GM19023 (cell line): ENCODE data around the gene KIAA0930.
"Not testable (repeated sequence)": the region's sequence is repeated elsewhere in the genome, so short reads cannot be mapped to it uniquely, and the experiment has no call there.

ENCODE experiments used
- ATAC-seq: cut with Tn5 transposase; IDR thresholded peaks from one replicate; pipeline ENCODE4 v1.9.1; 2021; ENCODE audit warnings: mild to moderate bottlenecking, moderate library complexity; ENCODE audit not compliant: unreplicated experiment

KIAA0930 gene

DNA sequence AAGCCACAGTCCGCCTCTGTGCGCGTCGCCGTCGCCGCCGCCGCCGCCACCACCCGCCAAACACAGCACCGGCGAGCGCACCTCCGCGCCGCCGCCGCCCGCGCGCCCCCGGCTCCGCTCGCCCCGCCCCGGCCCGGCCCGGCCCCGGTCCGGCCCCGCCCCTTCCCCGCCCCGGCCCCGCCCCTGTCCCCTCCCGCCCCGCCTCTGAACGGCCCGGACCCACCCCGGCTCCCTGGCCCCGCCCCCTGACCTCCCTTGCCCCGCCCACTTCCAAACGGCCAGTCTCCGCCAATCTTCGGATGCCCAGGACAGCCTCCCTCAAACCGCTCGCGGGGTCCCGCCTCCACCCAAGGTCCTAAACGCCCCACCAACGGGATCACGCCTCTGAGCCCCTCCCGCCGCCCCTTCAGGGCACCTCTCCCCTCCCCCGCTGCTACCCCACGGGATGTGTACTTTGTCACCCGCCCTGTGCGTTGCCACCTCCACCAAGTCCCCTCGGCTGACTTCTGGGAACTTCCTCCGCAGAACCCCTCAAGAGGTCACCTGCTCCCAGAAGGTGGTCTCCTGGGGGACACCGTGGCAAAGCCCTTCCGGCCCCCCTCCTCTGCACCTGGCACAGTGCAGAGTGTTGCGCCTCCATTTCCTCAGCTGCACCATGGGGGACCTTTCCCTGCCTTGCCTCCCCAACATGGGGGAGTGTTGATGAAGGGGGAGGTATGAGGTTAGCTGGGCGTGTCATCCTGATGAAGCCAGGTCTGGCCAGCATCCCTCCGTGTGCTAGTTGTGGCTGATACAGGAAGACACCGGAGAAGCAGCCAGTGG lies at the start of gene KIAA0930:
Gene KIAA0930, minus strand, starts transcription at position 85 of the 822 bp plus-strand sequence. CDS start 191 bp downstream, outside the sequence.
- no peak for ATAC-seq

GRCh38 chr22:45286854-45287551 lies 46.3 kb upstream of the KIAA0930 start:
- ATAC-seq, result no peak

DNA sequence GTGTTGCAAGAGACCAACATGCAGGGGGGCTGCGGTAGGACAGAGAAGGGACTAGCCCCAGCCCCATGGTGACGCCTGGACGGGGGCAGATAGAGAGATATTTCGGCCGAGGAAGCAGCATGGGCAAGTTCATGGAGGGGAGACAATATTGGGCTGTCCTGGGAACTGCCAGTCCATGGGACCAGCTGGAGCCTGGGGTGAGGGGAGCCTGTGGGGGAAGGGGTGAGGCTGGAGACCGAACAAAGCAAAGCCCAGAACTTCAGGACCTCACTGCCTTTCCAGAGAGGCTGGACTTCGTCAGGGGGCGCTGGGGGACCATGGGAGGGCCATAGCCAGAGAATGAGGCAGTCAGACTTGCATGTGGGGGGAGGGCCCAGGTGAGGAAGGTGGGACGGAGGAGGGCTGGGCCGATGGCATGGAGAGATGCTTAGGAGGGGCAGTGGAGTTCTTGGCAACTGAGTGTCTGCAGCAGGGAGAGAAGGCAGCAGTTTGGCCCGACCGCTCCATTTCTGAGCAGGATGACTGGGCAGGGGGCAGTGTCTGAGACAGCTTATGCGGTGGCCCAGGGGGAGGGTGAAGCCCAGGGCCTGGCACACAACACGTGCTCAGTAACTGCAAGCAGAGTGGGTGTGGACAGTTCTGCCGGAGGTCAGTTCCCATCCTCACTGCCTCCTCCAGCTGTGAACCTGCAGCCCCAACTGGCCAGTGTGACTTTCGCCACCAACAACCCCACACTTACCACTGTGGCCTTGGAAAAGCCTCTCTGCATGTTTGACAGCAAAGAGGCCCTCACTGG lies 44.8 kb upstream of the KIAA0930 start:
- no peak for ATAC-seq

DNA sequence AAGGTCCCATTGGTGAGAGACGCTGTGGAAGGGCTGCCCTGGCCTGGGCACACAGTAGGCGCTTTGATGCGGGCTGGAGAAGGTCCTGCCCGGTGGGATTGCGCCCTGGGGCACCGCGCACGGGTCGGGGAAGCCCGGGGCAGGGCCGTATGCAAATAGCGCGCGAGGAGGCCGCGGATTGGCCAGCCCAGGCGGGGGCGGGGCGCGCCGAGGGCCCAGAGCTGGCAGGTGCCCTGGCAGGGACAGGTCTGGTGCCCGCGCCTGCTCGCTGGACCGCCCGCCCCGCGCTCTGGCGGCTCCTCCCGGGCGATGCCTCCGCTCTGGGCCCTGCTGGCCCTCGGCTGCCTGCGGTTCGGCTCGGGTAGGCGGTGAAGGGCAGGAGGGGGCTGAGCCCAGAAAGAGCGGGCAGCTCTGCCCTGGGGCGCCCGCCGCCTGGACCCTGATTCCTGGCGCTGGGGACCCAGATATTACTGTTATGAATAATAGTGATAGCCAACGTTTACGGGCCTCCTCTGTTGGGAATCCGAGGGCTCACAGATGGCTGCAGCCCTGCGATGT lies 44.1 kb upstream of the KIAA0930 start, which contains the start of gene UPK3A:
Gene UPK3A, plus strand, starts transcription at position 245 of the 558 bp plus-strand sequence. Its CDS starts 65 bp downstream, at position 310.
- ATAC-seq, result no peak

DNA sequence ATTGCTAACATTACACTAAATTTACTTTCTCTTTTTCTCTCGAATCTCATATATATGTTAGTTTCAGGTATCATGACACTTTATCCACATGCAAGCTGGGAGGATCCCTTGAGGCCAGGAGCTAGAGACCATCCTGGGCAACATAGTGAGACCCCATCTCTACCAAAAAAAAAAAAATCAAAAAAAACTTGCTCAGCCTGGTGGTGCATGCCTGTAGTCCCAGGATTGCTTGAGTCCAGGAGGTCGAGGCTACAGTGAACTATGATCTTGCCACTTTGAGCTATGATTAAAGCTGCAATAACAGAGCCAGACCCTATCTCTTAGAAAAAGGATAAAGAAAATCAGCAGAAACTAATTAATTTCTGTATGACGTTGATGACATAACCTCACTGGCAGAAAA lies 40.3 kb upstream of the KIAA0930 start:
- ATAC-seq, result no peak

- no peak for ATAC-seq
Observed at GRCh38 chr22:45280587-45280980, 39.9 kb upstream of the KIAA0930 start.

GRCh38 chr22:45278125-45278524 lies 37.4 kb upstream of the KIAA0930 start:
- ATAC-seq, result no peak

- not testable (repeated sequence) for ATAC-seq
Observed at GRCh38 chr22:45277720-45278119, 37.0 kb upstream of the KIAA0930 start.

- ATAC-seq, result no peak
Observed at GRCh38 chr22:45276507-45277105, 35.9 kb upstream of the KIAA0930 start.

DNA sequence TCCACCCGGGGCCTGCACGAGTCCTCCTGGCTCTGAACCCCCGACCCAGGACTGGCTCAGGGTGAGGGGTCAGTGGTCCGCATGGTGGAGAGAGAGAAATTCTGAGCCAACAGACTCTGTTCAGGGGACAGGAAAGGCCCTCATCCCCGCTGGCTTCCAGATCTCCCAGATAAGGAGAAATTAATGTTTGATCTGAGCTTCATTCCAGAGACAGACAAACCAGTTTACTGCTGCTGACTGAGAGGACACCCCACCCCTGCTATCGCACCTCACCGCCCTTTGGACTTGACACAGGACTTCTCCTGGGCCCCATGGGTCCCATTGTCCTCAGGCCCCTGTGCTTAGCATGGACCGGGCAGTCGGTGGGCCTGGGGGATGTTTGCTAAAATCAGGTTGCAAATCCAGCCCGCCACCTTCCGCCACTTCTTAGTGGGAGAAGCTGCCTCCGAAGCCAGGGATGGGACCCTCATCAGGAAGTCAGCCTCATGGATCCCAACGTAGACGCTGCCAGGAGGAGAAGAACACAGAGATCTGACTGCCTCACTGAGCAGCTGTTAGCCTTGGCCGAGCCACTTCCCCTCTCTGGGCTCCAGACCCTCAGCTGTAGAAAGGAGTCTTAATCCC lies 32.9 kb upstream of the KIAA0930 start:
- no peak for ATAC-seq

GRCh38 chr22:45272498-45272897 lies 31.8 kb upstream of the KIAA0930 start:
- ATAC-seq, result no peak

DNA sequence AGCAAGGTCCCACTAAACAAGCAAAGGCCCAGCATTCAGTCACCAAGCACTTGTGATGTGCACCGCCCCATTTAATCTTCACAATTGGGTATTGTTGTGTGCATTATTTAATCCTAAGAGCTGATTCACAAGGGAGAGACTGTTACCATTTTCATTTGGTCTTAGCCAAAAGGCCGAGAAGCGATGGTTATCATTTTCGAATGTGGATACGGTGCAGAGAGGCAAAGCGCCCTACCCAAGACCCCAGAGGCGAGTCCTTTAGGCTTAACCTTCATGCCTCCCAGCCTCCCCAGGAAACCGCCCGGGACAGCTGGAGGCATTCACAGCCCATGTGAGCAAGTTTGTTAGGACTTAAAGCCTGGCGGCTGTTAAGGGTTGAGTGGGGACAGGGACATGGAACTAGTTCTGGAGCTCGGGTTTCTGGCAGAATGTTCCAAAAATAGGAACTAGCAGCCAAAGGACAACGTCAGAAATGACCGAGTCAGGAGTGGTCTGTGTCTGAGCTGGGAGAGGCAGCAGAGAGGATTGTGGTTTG lies 31.0 kb upstream of the KIAA0930 start:
- no peak for ATAC-seq

DNA sequence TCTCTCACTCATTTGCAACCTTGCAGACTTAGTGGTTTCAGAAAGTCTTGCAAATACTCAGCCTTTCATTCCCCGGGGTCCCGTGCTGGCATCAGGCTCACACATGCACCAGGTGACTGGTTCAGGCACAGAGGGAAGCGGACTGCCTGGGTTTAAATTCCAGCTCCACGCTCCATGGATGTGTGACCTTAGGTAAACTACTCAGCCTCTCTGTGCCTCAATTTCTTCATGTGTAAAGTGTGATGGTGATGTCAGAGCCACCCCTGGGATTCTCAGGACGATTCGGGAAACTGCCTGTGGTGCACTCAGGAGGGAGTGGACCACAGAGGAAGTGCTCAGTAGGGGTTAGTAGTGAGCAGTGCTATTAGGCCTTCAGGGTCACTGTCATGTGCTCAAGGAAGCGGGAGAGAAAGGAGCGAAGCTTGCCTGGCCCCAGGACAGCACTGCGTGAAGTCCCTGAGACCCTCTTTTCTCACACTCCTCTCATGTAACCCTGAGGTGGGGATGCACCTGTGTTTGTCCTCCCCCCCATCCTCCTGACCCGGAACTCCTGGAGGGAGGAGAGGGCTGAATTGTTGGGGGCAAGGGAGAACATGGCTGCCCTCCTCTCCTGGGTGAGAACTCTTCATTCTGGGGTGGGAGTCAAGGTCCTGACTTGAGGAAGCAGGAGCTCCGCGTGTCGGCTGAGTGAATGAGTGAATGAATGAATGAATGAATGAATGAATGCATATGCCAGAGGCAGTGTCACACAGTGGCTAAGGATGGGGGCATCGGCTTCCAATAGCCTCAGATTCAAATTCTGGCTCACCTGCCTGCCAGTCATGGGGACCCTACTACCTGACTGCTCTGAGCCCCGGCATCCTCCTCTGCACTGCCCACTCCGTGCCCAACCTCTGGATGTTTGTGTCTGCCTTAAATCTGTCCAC lies 29.7 kb upstream of the KIAA0930 start:
- no peak for ATAC-seq

DNA sequence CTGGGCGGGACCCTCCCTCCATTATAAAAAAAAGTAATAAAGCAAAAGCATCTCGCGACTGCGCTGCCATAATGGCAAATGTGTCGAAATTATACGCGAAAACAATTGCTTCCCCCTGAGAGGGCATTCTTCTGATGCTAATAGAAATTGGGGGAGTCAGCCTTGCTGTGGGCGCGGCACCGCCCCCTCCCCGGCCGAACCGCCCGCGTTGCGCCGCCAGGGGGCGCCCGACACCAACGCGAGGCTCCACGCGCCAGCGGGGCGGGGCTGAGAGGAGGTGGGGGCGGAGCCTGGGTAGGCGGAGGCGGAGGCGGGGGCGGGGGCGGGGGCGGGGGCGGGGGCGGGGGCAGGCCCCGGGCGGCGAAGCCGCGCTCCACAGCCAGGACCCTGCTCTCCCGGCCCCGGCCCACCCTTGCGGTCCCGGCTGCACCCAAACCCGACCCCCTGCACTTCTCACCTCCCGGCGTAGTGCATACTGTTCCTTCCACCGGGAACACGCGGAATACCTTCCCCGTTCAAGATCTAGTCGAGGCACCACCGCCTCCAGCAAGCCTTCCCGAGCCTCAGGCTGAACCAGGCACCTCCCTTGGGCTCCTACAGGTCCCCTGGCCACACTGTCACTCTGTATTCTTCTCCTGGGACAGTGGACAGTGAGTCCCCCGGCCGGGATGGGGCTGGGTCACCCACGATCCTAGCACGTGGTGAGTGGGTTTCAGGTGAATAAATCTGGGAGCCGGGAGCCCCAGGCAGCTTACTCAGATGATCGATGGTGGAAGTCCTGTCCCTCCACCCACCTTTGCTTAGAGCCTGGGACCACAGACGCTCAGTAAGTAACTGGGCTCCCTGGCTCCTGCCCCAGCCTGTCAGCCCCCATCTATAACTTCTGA lies 28.5 kb upstream of the KIAA0930 start:
- ATAC-seq, result no peak

- ATAC-seq, result no peak
Observed at GRCh38 chr22:45268167-45268957, 27.7 kb upstream of the KIAA0930 start.

DNA sequence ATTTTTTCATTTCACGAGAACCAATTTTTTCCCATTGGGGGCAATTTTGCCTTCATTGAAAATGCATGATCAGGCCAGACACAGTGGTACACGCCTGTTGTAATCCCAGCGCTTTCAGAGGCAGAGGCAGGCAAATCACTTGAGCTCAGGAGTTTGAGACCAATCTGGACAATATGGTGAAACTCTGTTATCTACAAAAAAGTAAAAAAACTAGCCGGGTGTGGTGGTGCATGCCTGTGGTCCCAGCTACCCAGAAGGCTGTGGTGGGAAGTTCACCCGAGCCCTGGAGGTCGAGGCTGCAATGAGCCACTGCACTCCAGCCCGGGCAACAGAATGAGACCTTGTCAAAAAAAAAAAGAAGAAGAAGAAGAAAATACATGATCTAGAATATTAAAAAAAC lies 24.8 kb upstream of the KIAA0930 start:
- ATAC-seq, result no peak
